H4 (cell line): Measurements from ENCODE around the gene RPL27. TPM values are rescaled to one million over a fixed set of nuclear protein-coding genes. Genes with fewer than 3 reads are reported as not detected.

Source experiments
- DNase-seq: peaks from one replicate; pipeline ENCODE4 v3.0.0-alpha.2; 2015; ENCODE audit warnings: low spot score
- total RNA-seq: library from RNA; depleted of rRNA; stranded (reverse); fragments of >200 nt; shearing (Covaris generic); gene quantifications from 2 replicates; pipeline ENCODE4 v1.2.3, GENCODE V29; 2014; rRNA removed

RPL27 gene
- total RNA-seq, 1 experiment from 2014 or later, result 1,519 TPM

GRCh38 chr17:43051969-43052368 lies 53.8 kb downstream of the RPL27 start:
- DNase-seq, result no peak

Other genes starting within 250 kb of the RPL27 start
- not detected in 2 replicates for gene RAMP2, start 237.2 kb upstream of the RPL27 start, total RNA-seq
- gene VPS25, start 225.0 kb upstream of the RPL27 start, total RNA-seq, result 85.2 and 95.4 TPM in 2 replicates
- not detected in 2 replicates for gene WNK4, start 217.8 kb upstream of the RPL27 start, total RNA-seq
- gene COA3, start 199.7 kb upstream of the RPL27 start, total RNA-seq, result 124 and 139 TPM in 2 replicates
- gene CNTD1, start 199.6 kb upstream of the RPL27 start, total RNA-seq, result not detected in 2 replicates
- gene BECN1, start 174.1 kb upstream of the RPL27 start, total RNA-seq, result 44.2 and 69.8 TPM in 2 replicates
- 109 and 113 TPM in 2 replicates for gene PSME3, start 165.0 kb upstream of the RPL27 start, total RNA-seq
- 0.45 TPM in 1 of 2 replicates, not detected in the other for gene AOC2, start 153.8 kb upstream of the RPL27 start, total RNA-seq
- 0.04 and 0.06 TPM in 2 replicates for gene AOC3, start 147.2 kb upstream of the RPL27 start, total RNA-seq
- gene G6PC1, start 97.6 kb upstream of the RPL27 start, total RNA-seq, result not detected in 2 replicates
- 23.7 and 27.2 TPM in 2 replicates for gene AARSD1, start 34.0 kb upstream of the RPL27 start, total RNA-seq
- 0.19 TPM in 1 of 2 replicates, not detected in the other for gene PTGES3L, start 18.3 kb upstream of the RPL27 start, total RNA-seq
- 3.6 and 3.8 TPM in 2 replicates for gene RUNDC1, start 17.9 kb upstream of the RPL27 start, total RNA-seq
- 66.7 and 80.2 TPM in 2 replicates for gene IFI35, start 8.4 kb downstream of the RPL27 start, total RNA-seq
- gene VAT1, start 24.0 kb downstream of the RPL27 start, total RNA-seq, result 104 and 118 TPM in 2 replicates
- not detected in 2 replicates for gene RND2, start 26.8 kb downstream of the RPL27 start, total RNA-seq
- gene BRCA1, start 126.9 kb downstream of the RPL27 start, total RNA-seq, result 16.7 and 28.4 TPM in 2 replicates
- 38.1 and 40.8 TPM in 2 replicates for gene NBR1, start 172.8 kb downstream of the RPL27 start, total RNA-seq
- gene TMEM106A, start 213.5 kb downstream of the RPL27 start, total RNA-seq, result 1.7 and 2.4 TPM in 2 replicates
- not detected in 2 replicates for gene CCDC200, start 230.2 kb downstream of the RPL27 start, total RNA-seq
- not detected in 2 replicates for gene RNU2-1, start 235.6 kb downstream of the RPL27 start, total RNA-seq